Panc1 (cell line): Measurements from ENCODE around the gene GALNTL6. TPM values are rescaled to one million over a fixed set of nuclear protein-coding genes. Genes with fewer than 3 reads are reported as not detected.

ENCODE experiments used
- ATAC-seq: fragments of 200-7000 bp; cut with Tn5 transposase; 2 replicates; pipeline ENCODE4 v1.9.1; 2020; ENCODE audit warnings: mild to moderate bottlenecking, moderate library complexity
- BruUV-seq: library from RNA; stranded (reverse); fragments of 400-500 nt; replicated peaks from 2 replicates; lab custom pipeline; 2021; lab: Mats Ljungman, UMichigan
- CTCF ChIA-PET: fragments of 300-600 bp; sonication (Branson Sonifier 250); formaldehyde crosslinking; loops from one replicate; lab custom pipeline; 2022; ENCODE audit warnings: antibody characterized with exemption; lab: Charles Lee
- POLR2A ChIA-PET: fragments of 300-600 bp; sonication (Branson Sonifier 250); formaldehyde crosslinking; loops from one replicate; lab custom pipeline; 2022; ENCODE audit warnings: antibody characterized with exemption; lab: Charles Lee
- DNase-seq: peaks from one replicate; pipeline ENCODE4 v3.0.0-alpha.2; 2010; ENCODE audit warnings: low read depth, low spot score
- H3K27ac ChIP-seq: 2 replicates; pipeline ENCODE4 v1.5.1; 2011; ENCODE audit warnings: mild to moderate bottlenecking, low read length, inconsistent platforms
- H3K27me3 ChIP-seq: fragments of 200-500 bp; sonication (Bioruptor generic); 2 replicates; pipeline ENCODE4 v1.6.0; 2014; ENCODE audit warnings: low read length, inconsistent platforms; ENCODE audit not compliant: control insufficient read depth, insufficient read depth
- H3K36me3 ChIP-seq: fragments of 200-500 bp; sonication (Bioruptor generic); 2 replicates; pipeline ENCODE4 v1.5.1; 2014; ENCODE audit warnings: inconsistent platforms, mild to moderate bottlenecking, low read length, moderate library complexity; ENCODE audit not compliant: control insufficient read depth, insufficient read depth
- H3K4me1 ChIP-seq: 2 replicates; pipeline ENCODE4 v1.5.1; 2011; ENCODE audit warnings: inconsistent platforms, mild to moderate bottlenecking, low read length, moderate library complexity; ENCODE audit not compliant: control insufficient read depth, insufficient read depth
- H3K4me3 ChIP-seq, 2 experiments: 2 replicates each; pipeline ENCODE4 v1.5.1; 2011 to 2012; ENCODE audit warnings: low read depth in 2 of 2, low read length in 2 of 2, mild to moderate bottlenecking in 2 of 2, inconsistent platforms in 1 of 2, moderate library complexity in 1 of 2
- H3K9me3 ChIP-seq: fragments of 200-500 bp; sonication (Bioruptor generic); 2 replicates; pipeline ENCODE4 v1.5.1; 2014; ENCODE audit warnings: low read depth, mild to moderate bottlenecking, inconsistent platforms, low read length, moderate library complexity; ENCODE audit not compliant: control insufficient read depth, insufficient read depth
- CTCF ChIP-seq: fragments of 450-650 bp; IDR thresholded peaks from 2 replicates; pipeline ENCODE4 v1.5.1; 2017; ENCODE audit warnings: mild to moderate bottlenecking
- POLR2AphosphoS5 ChIP-seq: IDR thresholded peaks from 2 replicates; pipeline ENCODE4 v1.6.1; 2012; ENCODE audit warnings: mild to moderate bottlenecking, low read depth, low read length, moderate library complexity
- REST ChIP-seq, 2 experiments: IDR thresholded peaks; 2 replicates each; pipeline ENCODE4 v1.6.1; 2011 to 2012; ENCODE audit warnings: low read depth in 2 of 2, control low read depth in 1 of 2, low read length in 1 of 2, mild to moderate bottlenecking in 1 of 2, moderate library complexity in 1 of 2; ENCODE audit not compliant: insufficient read depth in 1 of 2
- SIN3A ChIP-seq: IDR thresholded peaks from 2 replicates; pipeline ENCODE4 v1.6.1; 2012; ENCODE audit warnings: low read depth, mild to moderate bottlenecking, low read length, moderate library complexity, borderline replicate concordance; ENCODE audit not compliant: insufficient read depth
- TCF7L2 ChIP-seq: IDR thresholded peaks from 2 replicates; pipeline ENCODE4 v1.6.1; 2011; ENCODE audit warnings: mild to moderate bottlenecking, low read depth, low read length, inconsistent platforms
- in situ Hi-C: cut with HindIII; loops from 2 replicates; pipeline ENCODE4 v1.10.0; 2016; ENCODE audit warnings: low sequenced_read_pairs, low pct_unique_long_range_greater_than_20kb
- intact Hi-C: fragments of 100-400 bp; cut with micrococcal nuclease; formaldehyde crosslinking; loops from one replicate; pipeline ENCODE4 v1.10.0; 2022; ENCODE audit not compliant: unreplicated experiment
- total RNA-seq: library from RNA; stranded (reverse); gene quantifications from one replicate; pipeline ENCODE4 v1.2.1, GENCODE V29; 2021; ENCODE audit not compliant: unreplicated experiment

GALNTL6 gene
- total RNA-seq, 1 experiment from 2014 or later, result not detected

DNA sequence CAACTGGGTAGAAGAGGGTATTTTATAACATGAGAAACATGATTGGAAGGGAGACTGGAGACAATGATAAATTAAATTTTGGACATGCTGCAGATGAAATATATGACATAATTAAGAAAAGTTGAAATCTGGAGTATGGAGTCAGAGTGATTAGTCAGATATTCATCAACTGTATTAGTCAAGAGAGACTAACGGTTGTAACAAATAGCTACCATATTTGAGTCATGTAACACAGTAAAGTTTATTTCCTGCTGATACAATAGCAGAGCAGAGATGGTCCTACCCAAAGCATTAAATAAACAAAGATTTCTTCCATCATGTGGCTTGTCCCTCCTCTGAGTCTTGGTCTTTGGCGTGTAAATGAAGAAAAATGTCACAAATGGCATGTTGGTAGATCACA, 321.3 kb downstream of the GALNTL6 start:
- CTCF ChIA-PET, result no interaction called here
- no peak for DNase-seq
- H3K9me3 ChIP-seq, result no peaks in the 10 kb centered on the region
- no peak for ATAC-seq
- H3K4me1 ChIP-seq, result no peaks in the 10 kb centered on the region
- POLR2A ChIA-PET, result no interaction called here
- no peak overlapping the region for H3K4me3 ChIP-seq
- no peaks in the 10 kb centered on the region for H3K27me3 ChIP-seq
- no peak for TF ChIP-seq TCF7L2
- no peak for TF ChIP-seq REST (IDR thresholded peaks at IDR 0.05; ENCODE audit: insufficient read depth in 1 of 2, low read depth in 2 of 2, low read length in 1 of 2)
- TF ChIP-seq SIN3A, result no peak
- no peak for TF ChIP-seq CTCF
- no peak for TF ChIP-seq POLR2AphosphoS5
- BruUV-seq, result no TSS peak
- no peak overlapping the region for H3K27ac ChIP-seq
- no peaks in the 10 kb centered on the region for H3K36me3 ChIP-seq
- in situ Hi-C loops (no loop called here), intact Hi-C loops (no loop called here)

GRCh38 chr4:172141025-172141424, 327.8 kb downstream of the GALNTL6 start:
- intact Hi-C loops (no loop called here), in situ Hi-C loops (no loop called here)
- Histone ChIP-seq H3K27ac (no peak overlapping the region), H3K27me3 (no peaks in the 10 kb centered on the region), H3K9me3 (no peaks in the 10 kb centered on the region), H3K36me3 (no peaks in the 10 kb centered on the region), H3K4me1 (no peaks in the 10 kb centered on the region), H3K4me3 (no peak overlapping the region)
- POLR2A ChIA-PET, result no interaction called here
- CTCF ChIA-PET, result no interaction called here
- ATAC-seq (no peak), DNase-seq (no peak)
- TF ChIP-seq REST (IDR thresholded peaks at IDR 0.05; ENCODE audit: insufficient read depth in 1 of 2, low read depth in 2 of 2, low read length in 1 of 2) (no peak), TCF7L2 (no peak)
- no TSS peak for BruUV-seq
